ENCODE results near the gene GNG14.
"Not testable (repeated sequence)": the region's sequence is repeated elsewhere in the genome, so short reads cannot be mapped to it uniquely, and the experiment has no call there.

GNG14 gene

GRCh38 chr19:12705169-12705568, 17.4 kb downstream of the GNG14 start:
- H3K4me3 ChIP-seq (ENCODE audit: low read depth, low read length): no peak overlapping the region
- TF ChIP-seq CTCF (IDR thresholded peaks at IDR 0.05; ENCODE audit: low read depth, low read length): no peak
- no peak for DNase-seq
- H3K36me3 ChIP-seq: peaks cover 95% of the 10 kb centered on the region
- no peaks in the 10 kb centered on the region for H3K9me3 ChIP-seq
- no peaks in the 10 kb centered on the region for H3K27me3 ChIP-seq
- H3K4me1 ChIP-seq: peaks cover 6% of the 10 kb centered on the region

GRCh38 chr19:12705654-12706331, 18.0 kb downstream of the GNG14 start:
- no peak for TF ChIP-seq CTCF (IDR thresholded peaks at IDR 0.05; ENCODE audit: low read depth, low read length)
- Histone ChIP-seq H3K36me3 (peaks cover 97% of the 10 kb centered on the region), H3K4me3 (ENCODE audit: low read depth, low read length) (no peak overlapping the region), H3K4me1 (peaks cover 6% of the 10 kb centered on the region), H3K9me3 (no peaks in the 10 kb centered on the region), H3K27me3 (no peaks in the 10 kb centered on the region)
- no peak for DNase-seq

GRCh38 chr19:12706332-12706718, 18.5 kb downstream of the GNG14 start:
- no peaks in the 10 kb centered on the region for H3K9me3 ChIP-seq
- TF ChIP-seq CTCF (IDR thresholded peaks at IDR 0.05; ENCODE audit: low read depth, low read length): no peak
- no peaks in the 10 kb centered on the region for H3K27me3 ChIP-seq
- DNase-seq: no peak
- no peak overlapping the region for H3K4me3 ChIP-seq (ENCODE audit: low read depth, low read length)
- H3K36me3 ChIP-seq: peaks cover 97% of the 10 kb centered on the region
- peaks cover 6% of the 10 kb centered on the region for H3K4me1 ChIP-seq

GRCh38 chr19:12708641-12709040, 20.8 kb downstream of the GNG14 start:
- Histone ChIP-seq H3K4me1 (no peaks in the 10 kb centered on the region), H3K36me3 (peaks cover 94% of the 10 kb centered on the region), H3K9me3 (no peaks in the 10 kb centered on the region), H3K4me3 (ENCODE audit: low read depth, low read length) (no peak overlapping the region), H3K27me3 (no peaks in the 10 kb centered on the region)
- TF ChIP-seq CTCF (IDR thresholded peaks at IDR 0.05; ENCODE audit: low read depth, low read length): no peak
- no peak for DNase-seq

GRCh38 chr19:12711187-12711586, 23.4 kb downstream of the GNG14 start:
- no peak for DNase-seq
- no peak overlapping the region for H3K4me3 ChIP-seq (ENCODE audit: low read depth, low read length)
- no peaks in the 10 kb centered on the region for H3K27me3 ChIP-seq
- no peaks in the 10 kb centered on the region for H3K9me3 ChIP-seq
- H3K36me3 ChIP-seq: peaks cover 94% of the 10 kb centered on the region
- no peaks in the 10 kb centered on the region for H3K4me1 ChIP-seq
- TF ChIP-seq CTCF (IDR thresholded peaks at IDR 0.05; ENCODE audit: low read depth, low read length): no peak

- H3K36me3 ChIP-seq: peaks cover 94% of the 10 kb centered on the region
- DNase-seq; H3K4me1 ChIP-seq; H3K27me3 ChIP-seq; H3K9me3 ChIP-seq; H3K4me3 ChIP-seq (ENCODE audit: low read depth, low read length): not testable (repeated sequence)
Observed at GRCh38 chr19:12712077-12712476, 24.3 kb downstream of the GNG14 start.

GRCh38 chr19:12713304-12713703, 25.5 kb downstream of the GNG14 start:
- not testable (repeated sequence) for H3K4me3 ChIP-seq (ENCODE audit: low read depth, low read length); H3K4me1 ChIP-seq; H3K27me3 ChIP-seq; H3K9me3 ChIP-seq; DNase-seq
- H3K36me3 ChIP-seq: peaks cover 97% of the 10 kb centered on the region
